ENCODE measurements around the gene SIL1.

GRCh38 chr5:139228201-139228803, 30.1 kb upstream of the SIL1 start:
- TF ChIP-seq CTCF (IDR thresholded peaks at IDR 0.05; ENCODE audit: low read length) (no peak), EZH2 (IDR thresholded peaks at IDR 0.05; ENCODE audit: borderline replicate concordance, low read length) (no peak)

All from OCI-LY1 (cell line).